CD4-positive, alpha-beta T cell treated with Interleukin-21 for 1 hour (primary cell): ENCODE results near the gene TSPAN31.
A peak's percentile ranks its signal among the peaks of the same experiment; 100 is the strongest.

ENCODE experiments used
- DNase-seq: peaks from one replicate; pipeline ENCODE4 v3.0.0-alpha.2; 2020

Gene TSPAN31

GRCh38 chr12:57736741-57737466, 7.9 kb upstream of the TSPAN31 start:
- no peak for DNase-seq

GRCh38 chr12:57737467-57738460, 7.1 kb upstream of the TSPAN31 start:
- no peak for DNase-seq

DNA sequence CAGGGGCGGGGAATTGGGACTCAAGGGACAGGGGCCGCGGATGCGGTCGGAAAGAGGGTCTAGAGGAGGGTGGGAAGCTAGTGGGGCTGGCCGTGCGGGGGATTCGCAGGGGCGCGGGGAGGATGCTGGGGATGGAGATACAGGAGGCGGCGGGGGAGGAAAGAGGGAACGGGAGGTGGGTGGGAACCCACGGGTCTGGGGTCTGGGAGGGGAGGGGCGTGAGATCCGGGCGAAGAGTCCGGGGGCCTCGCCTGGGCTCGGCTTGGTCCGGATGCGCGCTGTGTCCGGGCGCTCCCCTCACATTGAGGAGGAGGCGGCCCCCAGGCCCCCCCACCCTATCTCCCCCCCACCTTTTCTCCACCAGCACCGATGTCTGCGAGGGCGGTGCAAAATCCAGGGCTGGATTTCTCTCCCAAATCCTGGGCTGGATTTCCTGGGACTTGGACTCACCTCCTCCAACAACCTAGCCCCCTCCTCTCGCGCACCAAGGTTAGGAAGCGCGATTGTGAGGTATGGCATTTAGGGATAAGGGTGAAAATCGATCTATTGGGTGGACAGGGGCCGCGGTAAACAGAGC, 6.1 kb upstream of the TSPAN31 start, which contains the start of gene AGAP2:
TSS of gene AGAP2 (minus strand) at position 82 of the 577 bp plus-strand sequence. CDS start 496 bp downstream, outside the sequence.
- DNase-seq: no peak

- no peak for DNase-seq
These were observed 5.5 kb upstream of the TSPAN31 start for GRCh38 chr12:57739387-57739786.

- no peak for DNase-seq
These were observed 4.8 kb upstream of the TSPAN31 start for GRCh38 chr12:57739914-57740538.

DNA sequence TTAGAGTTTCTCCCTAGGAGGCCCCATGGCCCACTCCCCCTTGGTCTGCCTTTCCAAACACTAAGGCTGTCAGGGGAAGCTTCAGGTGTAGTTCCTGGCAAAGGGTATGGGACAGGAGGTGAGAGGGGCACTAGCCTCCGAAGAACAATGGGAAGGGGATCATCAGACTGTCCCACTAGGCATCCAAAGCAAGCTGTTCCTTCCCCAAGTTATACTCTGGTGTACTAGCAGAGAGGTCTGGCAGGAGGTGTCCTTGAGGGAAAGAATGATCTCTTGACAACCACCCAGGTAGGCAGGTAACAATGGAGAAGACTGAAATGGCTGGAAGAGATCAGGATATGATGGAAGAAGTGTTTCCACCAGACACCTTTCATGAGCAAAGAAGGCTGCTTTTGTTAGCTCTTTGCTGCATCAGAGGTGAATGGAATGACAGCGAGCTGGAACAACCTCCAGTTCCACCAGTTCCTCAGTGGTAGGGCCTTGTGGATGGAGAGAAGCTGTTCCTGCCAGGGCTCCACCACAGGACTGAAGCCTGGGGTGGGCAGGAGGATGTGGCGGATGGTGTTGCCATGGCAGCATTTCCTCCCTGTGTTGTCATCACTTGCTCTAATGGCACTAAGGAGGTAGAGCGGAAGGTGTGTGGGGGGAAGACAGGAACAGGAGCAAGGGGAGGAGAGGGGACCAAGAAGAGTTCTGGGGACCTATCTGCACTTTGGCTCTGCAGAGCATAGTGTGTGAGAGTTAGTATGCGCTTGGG, 4.0 kb upstream of the TSPAN31 start:
- DNase-seq: peak; percentile 90

- DNase-seq: no peak
These were observed 3.4 kb upstream of the TSPAN31 start for GRCh38 chr12:57741413-57741789.

DNA sequence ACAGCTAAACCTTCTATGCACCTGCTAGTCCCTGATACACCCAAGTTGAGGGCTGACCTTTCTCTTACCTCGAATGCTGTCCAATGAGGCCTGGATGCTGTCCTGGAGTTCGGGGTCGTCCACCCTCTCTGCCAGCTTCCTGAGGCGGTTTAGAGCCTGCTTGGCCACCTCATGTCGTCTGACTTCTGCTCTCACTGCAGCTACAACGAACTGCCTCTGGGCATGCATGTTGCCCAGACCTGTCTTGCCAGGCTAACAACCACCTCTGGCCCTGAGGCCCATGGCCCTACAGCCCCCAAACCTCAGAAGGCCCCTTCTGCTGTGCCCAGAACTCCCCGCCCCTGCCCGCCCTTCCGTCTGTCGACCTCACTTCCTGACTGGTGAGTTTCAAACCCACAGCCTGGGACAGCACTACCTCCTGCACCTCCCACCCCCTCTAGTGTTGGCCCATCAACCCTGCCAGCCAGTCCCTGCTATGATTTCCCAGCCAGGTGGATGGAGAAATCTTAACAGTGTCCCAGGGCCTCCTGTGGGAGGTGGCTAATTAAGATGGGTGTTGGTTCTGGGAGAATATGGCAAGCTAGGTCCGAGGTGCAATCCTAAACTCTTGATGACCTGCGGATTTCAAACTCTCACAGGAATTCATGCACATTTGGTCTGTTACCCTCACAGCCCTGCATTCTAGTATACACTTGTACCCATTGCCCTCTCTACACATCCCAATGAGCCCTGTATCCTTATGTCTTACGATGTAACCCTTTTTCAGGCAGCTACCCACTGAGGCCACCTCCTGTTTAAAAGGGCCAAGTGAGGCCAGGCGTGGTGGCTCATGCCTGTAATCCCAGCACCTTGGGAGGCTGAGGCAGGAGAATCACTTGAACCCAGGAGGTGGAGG, 2.7 kb upstream of the TSPAN31 start:
- peak; percentile 90 for DNase-seq

DNA sequence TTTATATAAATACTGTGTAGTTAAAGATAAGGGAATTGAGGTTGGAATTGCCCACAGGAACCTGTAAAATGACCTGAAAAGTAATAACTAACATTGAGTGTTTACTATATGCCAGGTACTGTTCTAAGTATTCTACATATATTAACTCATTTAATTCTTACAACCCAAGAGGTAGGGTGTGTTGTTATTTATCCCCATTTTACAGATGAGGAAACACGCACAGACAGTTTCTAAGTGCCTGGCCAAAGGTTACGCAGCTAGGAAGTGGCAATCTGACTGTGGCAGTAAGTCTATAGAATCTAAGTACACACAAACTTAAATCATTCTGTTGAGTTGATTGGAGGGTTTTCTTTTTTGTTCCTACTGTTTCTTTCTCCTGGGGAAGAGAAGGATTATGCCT, 1.1 kb upstream of the TSPAN31 start:
- DNase-seq: no peak

GRCh38 chr12:57744194-57744776, 554 bp upstream of the TSPAN31 start:
- DNase-seq: peak; percentile 88

- DNase-seq: no peak
These were observed 644 bp downstream of the TSPAN31 start for GRCh38 chr12:57745485-57745881.

DNA sequence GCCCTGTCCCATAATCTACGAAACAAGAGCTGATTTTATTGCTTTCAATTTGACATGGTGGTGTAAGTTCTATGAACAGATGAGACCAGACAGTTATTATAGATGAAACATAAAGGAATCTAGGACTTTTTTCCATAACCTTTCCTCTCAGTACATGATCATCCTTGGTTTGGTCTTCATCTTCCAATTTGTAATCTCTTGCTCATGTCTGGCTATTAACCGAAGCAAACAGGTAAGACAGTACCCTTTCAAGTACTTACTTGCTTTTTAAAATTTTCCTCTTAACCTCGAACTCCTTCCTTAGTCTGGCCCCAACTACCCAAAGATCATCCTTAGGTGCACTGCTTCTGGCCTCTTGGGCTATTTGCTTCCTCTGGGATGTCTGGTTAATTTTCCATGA, 1.2 kb downstream of the TSPAN31 start:
- no peak for DNase-seq

DNA sequence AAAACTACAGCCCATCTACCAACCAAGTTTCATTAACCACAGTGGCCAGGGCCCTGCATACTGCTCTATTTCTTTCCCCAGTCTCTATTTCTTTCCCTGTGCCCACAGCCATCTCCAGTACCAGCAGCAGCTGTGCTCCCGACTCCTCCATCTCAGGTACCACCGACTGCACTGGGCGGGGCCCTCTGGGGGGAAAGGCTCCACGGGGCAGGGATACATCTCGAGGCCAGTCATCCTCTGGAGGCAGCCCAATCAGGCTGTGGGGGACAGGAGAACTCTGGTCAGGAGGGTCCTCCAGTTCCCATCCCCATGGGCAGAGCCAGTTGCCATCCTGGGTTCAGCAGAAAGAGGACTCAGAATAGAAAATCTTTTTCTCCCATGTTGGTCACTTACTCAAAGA, 4.2 kb downstream of the TSPAN31 start:
- DNase-seq: no peak

DNA sequence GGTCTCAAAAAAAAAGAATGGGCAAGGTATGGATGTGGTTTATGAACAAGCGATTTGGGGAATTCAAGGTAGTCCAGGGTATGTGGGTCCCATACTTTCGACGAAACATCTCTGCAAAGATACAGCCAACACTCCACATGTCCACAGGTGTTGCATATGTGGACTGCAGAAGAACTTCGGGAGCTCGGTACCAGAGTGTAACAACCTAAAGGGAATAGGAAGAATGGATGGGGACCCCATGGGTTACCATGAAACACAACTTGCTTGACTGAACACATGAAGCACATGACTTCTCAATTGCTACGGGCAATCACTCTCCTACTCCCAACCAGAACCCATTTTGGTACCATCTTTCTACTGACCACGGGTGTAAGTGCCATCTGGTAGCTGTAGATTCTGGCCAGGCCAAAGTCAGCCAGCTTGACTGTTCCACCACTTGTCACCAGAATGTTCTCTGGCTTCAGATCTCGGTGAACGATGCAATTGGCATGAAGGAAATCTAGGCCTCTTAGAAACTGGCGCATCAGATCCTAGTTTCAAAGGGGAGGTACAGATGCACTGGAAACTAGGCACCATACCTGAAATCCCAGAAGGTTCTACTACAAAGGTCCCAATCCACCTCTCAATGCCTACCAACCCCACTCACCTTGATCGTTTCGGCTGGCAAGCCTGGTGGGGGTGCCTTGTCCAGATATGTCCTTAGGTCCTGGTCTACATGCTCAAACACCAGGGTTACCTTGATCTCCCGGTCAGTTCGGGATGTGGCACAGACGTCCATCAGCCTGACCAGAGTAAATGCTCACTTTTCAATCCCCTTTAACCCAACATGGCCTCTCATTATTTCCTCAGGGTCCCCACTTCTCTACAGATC, 6.0 kb downstream of the TSPAN31 start:
- no peak for DNase-seq

DNA sequence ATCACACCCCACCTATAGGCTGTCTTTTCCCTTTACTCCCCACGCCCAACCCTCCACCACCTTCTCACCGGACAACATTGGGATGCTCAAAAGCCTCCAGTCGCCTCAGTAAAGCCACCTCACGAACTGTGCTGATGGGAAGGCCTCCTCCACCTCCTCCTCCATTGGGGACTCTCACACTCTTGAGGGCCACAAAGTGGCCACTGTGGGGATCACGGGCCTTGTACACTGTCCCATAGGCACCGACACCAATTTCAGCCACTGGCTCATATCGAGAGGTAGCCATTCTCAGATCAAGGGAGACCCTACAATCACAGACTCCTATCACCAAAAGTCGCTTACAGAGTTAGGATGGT, 6.6 kb downstream of the TSPAN31 start:
- no peak for DNase-seq

GRCh38 chr12:57751788-57752667, 7.2 kb downstream of the TSPAN31 start, which contains the start of gene CDK4:
Gene CDK4 (minus strand): TSS chr12:57752310. CDS start chr12:57751717, 593 bp downstream.
- DNase-seq: peak; percentile 100

DNA sequence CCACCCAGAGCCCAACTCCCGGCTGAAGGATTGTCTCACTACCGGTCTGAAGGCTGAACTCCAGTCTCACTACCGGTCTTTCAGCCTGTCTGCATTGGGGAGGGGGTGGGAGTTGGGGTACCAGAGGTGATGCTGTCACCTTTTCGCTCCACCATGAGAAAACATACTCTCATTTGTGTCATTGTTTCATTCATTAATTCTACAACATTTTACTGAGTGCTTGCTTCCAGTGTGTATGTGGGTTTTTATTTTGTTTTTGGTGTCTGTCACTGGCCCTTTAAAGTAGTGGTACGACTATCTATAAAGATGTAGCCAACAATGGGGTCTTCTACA, 7.8 kb downstream of the TSPAN31 start:
- no peak for DNase-seq

GRCh38 chr12:57753756-57754337, 9.0 kb downstream of the TSPAN31 start:
- DNase-seq: no peak
